NB4 (cell line): ENCODE measurements around the gene BFSP2.

Experiments
- DNase-seq: peaks from one replicate; pipeline ENCODE4 v3.0.0; 2010; ENCODE audit warnings: low read depth
- H3K4me3 ChIP-seq: one replicate; pipeline ENCODE4 v1.5.1; 2011; ENCODE audit warnings: mild to moderate bottlenecking, low read depth, low read length, moderate library complexity
- MYC ChIP-seq: IDR thresholded peaks from 2 replicates; pipeline ENCODE4 v1.6.1; 2011; ENCODE audit warnings: low read depth, low read length
- POLR2A ChIP-seq: IDR thresholded peaks from 2 replicates; pipeline ENCODE4 v1.6.1; 2011; ENCODE audit warnings: mild to moderate bottlenecking; ENCODE audit not compliant: insufficient read length; ENCODE audit errors: extremely low read depth
- TF ChIP-seq, protein P1 (sequence below): IDR thresholded peaks from one replicate; pipeline ENCODE4 v1.5.1; 2012; ENCODE audit warnings: low read depth, low read length
- TF ChIP-seq, protein P2 (sequence below): IDR thresholded peaks from 2 replicates; pipeline ENCODE4 v1.6.1; 2011; ENCODE audit warnings: low read depth, low read length

The BFSP2 gene

DNA sequence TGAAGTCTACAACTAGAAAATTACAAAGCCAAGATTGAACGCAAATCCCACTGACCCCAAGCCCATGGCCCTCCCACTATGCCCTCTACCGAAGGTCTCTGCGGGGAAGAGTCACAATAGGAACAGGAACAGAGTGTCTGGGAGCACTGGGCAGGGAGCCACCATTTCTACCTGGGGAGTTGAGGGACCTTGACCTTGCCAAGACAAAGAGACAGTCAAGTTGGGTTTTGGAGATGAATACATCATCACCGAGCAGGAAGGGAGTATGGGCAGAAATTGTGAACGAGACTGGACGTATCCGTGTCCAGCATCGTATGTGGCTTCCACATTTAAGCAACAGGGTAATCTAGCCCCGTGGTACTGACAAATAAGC, 30.8 kb upstream of the BFSP2 start:
- DNase-seq = no peak

GRCh38 chr3:133371181-133371580, 28.7 kb upstream of the BFSP2 start:
- TF ChIP-seq, protein P1, sequence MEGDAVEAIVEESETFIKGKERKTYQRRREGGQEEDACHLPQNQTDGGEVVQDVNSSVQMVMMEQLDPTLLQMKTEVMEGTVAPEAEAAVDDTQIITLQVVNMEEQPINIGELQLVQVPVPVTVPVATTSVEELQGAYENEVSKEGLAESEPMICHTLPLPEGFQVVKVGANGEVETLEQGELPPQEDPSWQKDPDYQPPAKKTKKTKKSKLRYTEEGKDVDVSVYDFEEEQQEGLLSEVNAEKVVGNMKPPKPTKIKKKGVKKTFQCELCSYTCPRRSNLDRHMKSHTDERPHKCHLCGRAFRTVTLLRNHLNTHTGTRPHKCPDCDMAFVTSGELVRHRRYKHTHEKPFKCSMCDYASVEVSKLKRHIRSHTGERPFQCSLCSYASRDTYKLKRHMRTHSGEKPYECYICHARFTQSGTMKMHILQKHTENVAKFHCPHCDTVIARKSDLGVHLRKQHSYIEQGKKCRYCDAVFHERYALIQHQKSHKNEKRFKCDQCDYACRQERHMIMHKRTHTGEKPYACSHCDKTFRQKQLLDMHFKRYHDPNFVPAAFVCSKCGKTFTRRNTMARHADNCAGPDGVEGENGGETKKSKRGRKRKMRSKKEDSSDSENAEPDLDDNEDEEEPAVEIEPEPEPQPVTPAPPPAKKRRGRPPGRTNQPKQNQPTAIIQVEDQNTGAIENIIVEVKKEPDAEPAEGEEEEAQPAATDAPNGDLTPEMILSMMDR = no peak
- no peak for TF ChIP-seq MYC
- no peak for TF ChIP-seq POLR2A
- TF ChIP-seq, protein P2, sequence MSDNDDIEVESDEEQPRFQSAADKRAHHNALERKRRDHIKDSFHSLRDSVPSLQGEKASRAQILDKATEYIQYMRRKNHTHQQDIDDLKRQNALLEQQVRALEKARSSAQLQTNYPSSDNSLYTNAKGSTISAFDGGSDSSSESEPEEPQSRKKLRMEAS = no peak
- H3K4me3 ChIP-seq = no peak overlapping the region
- no peak for DNase-seq

More for the DNA sequence above, 30.8 kb upstream of the BFSP2 start:
- no peak overlapping the region for H3K4me3 ChIP-seq
- TF ChIP-seq MYC (no peak), POLR2A (no peak)
- TF ChIP-seq, protein P1 = no peak
- TF ChIP-seq, protein P2 = no peak

DNA sequence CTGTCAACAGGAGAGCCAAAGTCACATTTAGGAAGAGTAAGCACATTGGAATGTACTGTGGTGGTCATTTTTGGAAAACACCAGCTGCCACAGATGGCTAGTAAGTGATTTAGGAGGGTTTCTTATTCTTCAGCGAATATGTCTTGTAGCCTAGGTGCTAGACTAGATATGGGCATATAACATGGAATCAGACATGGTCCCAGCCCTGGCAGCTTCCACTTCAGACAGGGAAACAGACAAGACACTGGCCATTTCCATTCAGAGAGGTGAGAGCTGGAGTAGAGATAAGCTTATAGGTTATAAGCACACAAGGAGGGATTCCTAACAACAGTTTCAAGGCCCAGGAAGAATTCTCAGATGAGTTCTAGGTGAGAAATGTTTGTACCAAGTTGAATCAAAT, 28.2 kb upstream of the BFSP2 start:
- TF ChIP-seq MYC = no peak
- H3K4me3 ChIP-seq = no peak overlapping the region
- DNase-seq = no peak

DNA sequence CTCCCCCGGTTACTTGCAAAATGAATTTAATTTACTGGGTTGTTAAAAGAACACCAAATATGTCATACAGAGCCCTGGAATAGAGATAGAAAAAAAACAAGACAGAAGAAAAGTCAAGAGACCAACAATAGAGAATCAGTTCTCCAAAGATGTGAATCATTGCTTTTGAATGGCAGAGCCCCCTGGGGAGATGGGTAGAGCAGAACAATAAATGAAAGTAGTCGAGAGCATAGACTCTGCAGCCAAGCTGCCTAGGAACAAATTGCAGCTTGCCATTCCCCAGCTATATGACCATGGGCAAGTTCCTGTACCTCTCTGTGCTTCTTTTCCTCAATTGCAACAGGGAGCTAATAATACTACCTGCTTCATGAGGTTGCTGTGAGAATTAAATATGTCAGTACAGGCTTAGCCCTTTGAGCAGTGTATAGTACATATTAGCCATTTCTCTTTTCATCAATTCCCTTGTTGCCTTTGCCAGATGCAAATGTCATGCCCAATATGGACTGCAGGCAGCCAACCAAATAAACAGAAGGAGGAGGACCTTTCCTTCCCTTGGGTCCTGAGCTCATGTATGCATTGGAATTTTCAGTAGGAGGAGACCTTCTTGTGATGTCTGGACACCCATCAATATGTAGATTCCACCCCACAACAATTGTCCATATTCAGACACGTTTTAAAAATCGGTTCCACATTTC, 25.0 kb upstream of the BFSP2 start:
- DNase-seq = no peak
- H3K4me3 ChIP-seq = no peak overlapping the region
- TF ChIP-seq MYC (no peak), POLR2A (no peak)
- TF ChIP-seq, protein P1 = no peak
- TF ChIP-seq, protein P2 = no peak

- no peak for DNase-seq
Observed at GRCh38 chr3:133375403-133375745, 24.5 kb upstream of the BFSP2 start.

DNA sequence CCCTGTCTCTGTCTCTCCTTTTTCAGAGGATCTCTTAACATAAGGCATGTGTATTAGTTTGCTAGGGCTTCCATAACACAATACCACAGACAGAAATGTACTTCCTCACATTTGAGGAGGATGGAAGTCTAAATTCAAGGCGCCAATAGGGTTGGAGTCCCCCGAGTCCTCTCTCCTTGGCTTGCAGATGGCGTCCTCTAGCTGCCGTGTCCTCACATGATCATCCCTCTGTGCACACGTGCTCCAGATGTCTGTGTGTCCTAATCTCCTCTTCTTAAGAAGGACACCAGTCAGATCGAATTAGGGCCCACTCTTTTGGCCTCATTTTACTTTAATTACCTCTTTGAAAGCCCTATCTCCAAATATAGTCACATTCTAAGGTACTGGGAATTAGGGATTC, 23.0 kb upstream of the BFSP2 start:
- no peak overlapping the region for H3K4me3 ChIP-seq
- DNase-seq = peak; percentile 17
- TF ChIP-seq, protein P2 = 0 out of 2 replicates have a peak, but pooled peaks have one; percentile 10
- no peak for TF ChIP-seq POLR2A

More at GRCh38 chr3:133375403-133375745, 24.5 kb upstream of the BFSP2 start:
- no peak overlapping the region for H3K4me3 ChIP-seq
- TF ChIP-seq, protein P2 = no peak
- TF ChIP-seq, protein P1 = no peak
- TF ChIP-seq MYC = no peak
- TF ChIP-seq POLR2A = no peak
